SKM-1 treated with dmso at 0.1 percent for 144 hours (cell line): ENCODE measurements around the gene PHACTR1.
"Not testable (repeated sequence)": the region's sequence is repeated elsewhere in the genome, so short reads cannot be mapped to it uniquely, and the experiment has no call there.

Experiments used
- DNase-seq: peaks from one replicate; lab custom pipeline; 2025; ENCODE audit not compliant: unreplicated experiment; lab: John Stamatoyannopoulos, UW

Gene PHACTR1

DNA sequence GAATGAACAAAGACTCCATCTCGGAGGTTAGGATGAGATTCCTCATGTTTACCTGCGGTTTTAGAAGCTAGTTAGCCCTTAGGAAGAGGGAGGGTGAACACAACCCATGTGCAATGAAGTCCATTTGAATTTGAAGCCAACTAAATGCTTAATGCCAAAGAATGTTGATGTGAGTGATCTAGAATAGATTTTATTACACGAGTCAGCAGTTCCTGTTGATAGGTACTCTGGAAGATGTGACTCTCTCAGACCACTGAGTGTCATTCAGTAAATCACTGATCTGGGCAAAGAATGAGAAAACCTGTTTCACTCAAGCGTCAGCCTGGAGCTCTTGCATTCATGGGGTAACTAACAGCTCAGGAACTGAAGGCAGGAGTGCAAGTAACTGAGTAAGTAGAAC is 505.5 kb downstream of the PHACTR1 start:
- no peak for DNase-seq

GRCh38 chr6:13226071-13226470 is 509.5 kb downstream of the PHACTR1 start:
- no peak for DNase-seq

- no peak for DNase-seq
Observed at GRCh38 chr6:13228264-13229204, 512.0 kb downstream of the PHACTR1 start.

GRCh38 chr6:13229205-13230085 is 512.9 kb downstream of the PHACTR1 start:
- DNase-seq = no peak

DNA sequence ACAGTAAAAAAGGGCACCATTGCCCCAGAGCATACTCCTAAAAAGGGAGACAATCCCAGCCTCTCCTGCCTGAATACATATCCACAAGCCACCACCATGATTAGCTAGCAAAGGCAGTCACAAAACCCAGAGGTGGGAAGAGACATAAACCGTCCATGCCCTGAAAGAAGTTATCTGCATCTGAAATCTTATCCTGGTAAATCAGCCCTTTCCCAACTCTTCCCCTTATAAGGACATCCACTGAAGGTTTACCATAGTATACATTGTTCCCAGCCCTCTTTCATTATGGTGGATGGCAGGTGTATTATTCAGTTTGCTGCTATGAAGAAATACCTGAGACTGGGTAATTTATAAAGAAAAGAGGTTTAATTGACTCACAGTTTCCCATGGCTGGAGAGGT is 516.5 kb downstream of the PHACTR1 start:
- no peak for DNase-seq

GRCh38 chr6:13234130-13234529 is 517.6 kb downstream of the PHACTR1 start:
- DNase-seq = no peak

DNA sequence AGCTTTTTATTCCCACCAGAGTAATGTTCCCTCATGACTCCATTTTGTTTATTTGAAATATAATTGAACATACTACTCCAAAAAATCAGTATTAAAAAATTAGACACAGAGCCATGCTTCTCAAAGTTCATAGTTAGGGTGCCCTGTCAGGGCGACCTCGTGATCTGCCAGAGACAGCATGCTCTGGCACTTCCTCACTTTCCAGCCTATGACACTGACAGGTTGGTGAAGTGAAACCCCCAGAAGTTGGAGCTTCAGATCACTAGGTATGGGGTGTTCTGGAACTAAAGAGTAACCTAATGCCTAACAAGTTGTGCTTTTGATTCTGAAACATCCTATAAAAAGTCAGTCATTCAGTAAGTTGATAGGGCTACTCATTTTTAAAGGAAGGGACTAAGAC is 518.8 kb downstream of the PHACTR1 start:
- no peak for DNase-seq

GRCh38 chr6:13237318-13237717 is 520.8 kb downstream of the PHACTR1 start:
- DNase-seq = no peak

- DNase-seq = no peak
Observed at GRCh38 chr6:13238017-13238416, 521.5 kb downstream of the PHACTR1 start.

DNA sequence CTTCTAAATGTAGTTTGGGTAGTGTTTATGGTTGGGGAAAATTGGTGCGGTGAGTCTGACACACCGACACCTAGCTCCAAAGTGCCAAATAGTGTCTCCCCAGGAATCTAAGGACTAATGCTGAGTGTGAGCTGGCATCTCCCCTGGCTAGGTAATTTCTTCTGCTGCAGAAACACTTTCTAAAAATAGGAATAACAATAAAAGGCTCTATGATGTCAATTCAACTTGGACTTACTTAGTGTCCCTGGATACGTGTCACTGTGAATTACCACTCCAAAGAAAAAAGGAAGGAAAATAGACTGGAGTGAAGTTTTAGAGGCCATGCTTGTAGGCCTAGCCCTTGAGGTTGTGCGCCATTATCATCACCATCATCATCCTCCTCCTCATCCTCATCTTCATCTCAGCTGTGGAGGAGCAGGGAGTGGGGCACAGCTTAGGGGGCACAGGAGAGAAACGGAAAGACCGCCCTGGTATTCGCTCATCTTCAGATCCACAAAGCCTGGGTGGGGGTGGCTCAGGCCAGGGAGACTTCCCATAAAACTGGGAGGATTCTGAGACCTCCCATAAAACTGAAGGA is 522.2 kb downstream of the PHACTR1 start:
- no peak for DNase-seq

DNA sequence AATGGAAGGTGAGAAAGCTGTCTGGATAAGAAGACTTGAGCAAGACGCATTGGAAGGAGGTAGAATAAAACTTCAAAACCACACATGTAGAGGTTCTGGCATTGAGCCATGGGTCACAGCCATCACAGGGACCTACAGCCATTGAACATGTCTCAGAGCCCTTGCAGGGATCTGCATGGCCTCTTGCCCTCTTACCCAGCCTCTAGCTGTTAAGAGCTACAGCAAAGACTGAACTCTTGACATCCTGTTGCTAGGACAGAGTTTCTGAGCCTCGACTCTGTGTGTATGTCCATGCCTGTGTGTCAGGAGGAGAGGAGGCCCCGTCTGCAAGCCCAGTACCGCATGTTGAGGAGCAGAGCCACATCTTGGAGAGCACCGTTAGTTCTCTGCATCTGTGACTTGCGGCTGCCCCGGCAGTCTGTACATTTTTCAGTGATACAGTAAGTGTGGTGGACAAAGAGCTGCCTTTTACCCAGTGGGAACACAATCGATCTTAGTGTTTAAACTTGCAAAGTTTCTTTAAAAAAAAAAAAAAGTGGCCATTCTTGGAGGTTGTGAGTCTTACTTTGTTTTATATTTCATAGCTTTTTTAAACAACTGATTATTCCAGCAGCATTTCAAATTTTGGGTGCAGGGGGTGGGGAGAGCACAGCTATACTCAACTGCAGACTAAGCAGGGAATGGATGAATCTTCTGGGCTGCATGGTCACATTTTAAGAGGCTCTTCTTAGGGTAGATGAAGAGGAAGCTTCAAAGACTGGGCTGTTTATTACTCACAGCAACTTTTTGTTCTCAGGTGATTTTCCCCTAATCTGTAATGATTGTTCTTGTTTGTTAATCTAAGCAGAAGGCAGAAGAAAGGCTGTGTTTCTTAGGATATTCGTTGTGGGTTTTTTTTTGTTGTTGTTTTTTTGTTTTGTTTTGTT is 523.2 kb downstream of the PHACTR1 start:
- DNase-seq = no peak

- DNase-seq = no peak
Observed at GRCh38 chr6:13241364-13241763, 524.8 kb downstream of the PHACTR1 start.

GRCh38 chr6:13242178-13242577 is 525.6 kb downstream of the PHACTR1 start:
- DNase-seq = no peak

DNA sequence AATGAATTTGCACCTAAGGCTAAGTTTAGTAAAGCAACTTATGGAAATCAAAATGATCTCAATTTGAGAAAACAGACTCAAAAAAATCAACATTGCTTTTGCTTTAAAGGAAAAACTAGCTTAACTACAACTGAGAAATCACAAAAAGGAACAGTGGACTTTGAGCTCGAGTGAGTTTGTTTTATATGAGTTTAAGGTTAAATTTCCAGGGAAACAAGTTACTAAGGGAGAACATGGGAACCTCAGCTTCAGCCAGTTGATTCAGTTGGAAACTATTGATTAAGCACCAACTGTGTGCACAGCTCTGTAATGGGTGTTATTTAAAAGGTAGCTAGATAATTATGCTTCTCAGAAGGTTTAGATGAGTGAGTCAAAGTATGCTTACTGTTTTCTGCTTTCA is 526.0 kb downstream of the PHACTR1 start:
- no peak for DNase-seq

DNA sequence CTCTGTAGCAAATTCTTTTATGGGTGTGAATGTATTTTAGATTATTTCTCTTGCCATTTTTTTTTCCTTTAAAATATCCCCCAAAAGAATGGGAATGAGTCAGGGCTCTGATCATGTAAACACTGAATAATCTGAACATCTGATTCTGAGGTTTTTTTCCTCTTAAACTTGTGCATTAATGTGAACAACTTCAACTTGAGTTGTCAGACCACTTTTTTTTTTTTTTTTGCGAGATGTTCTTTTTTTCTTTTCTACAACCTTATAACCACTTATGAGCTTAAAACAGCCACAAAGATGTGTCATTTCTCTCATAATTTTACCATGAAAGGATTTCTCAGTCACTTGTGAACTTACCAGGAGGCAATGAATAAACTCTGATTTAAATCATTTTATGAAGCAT is 526.5 kb downstream of the PHACTR1 start:
- DNase-seq = no peak

GRCh38 chr6:13243745-13244144 is 527.2 kb downstream of the PHACTR1 start:
- DNase-seq = not testable (repeated sequence)

DNA sequence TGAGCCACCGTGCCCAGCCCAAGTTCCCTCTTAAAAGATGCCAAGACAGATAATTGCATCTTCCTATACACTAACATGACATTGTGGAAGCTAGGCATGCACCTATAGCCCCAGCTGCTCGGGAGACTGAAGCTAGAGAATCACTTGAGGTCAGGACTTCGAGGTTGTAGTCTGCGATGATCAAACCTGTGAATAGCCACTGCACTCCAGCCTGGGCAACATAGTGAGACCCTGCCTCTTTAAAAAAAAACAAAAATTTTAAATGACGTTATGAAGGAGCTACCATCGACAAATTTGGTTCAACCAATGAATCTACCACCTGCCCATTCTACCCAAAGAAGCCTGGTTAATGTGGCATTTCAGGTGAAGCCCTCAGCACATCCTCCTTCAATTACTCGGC is 531.1 kb downstream of the PHACTR1 start:
- no peak for DNase-seq

DNA sequence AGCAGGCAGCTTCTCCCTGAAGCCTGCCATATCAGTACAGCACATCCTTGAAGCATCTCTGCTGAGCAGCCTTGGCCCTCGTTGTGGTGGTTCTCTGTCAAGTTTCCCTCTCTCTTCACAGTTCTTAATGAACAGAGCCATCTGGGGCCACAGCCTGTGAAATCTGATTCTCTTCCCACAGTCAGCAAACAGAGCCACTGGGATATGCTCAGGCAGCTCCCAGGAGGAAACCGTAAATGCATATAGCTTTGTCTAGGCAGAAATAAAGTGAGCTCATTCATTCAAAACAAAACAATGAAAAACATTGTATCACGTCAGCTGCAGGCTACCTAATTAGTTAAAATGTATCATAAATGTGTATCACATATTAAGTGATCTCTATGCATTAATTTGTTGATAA is 531.5 kb downstream of the PHACTR1 start:
- no peak for DNase-seq

DNA sequence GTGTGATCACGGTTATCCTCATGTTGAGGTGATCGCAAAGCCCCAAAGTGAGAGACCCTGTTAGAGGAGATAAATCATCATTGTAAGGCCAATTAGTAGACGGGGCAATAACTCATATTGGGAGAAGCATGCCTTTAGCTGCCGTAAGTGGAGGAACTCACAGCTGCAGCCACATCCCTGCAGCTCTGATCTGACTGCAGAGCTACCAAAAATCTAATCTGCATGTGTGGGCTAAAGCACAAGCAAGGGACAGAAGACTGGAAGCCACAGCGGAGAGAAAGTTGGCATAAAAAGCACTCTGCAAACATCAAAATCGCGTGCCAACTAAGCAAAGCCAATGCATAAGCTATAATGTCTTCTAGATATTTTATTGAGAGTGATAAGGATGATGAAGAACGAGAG is 532.0 kb downstream of the PHACTR1 start:
- no peak for DNase-seq

DNA sequence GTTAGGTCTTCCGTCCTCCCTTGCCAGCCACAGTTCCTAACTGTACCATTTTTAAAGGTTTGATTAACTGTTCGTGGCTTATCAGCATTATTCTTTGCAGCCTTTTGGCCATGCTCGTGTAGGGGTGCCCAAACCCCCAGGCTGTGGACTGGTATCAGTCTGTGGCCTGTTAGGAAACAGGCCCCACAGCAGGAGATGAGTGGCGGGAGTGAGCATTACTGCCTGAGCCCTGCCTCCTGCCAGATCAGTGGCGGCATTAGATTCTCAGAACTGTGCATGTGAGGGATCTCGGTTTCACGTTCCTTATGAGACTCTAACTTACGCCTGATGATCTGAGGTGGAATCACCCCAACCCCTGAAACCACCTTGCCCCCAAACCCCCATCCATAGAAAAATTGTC is 532.4 kb downstream of the PHACTR1 start:
- no peak for DNase-seq

GRCh38 chr6:13249817-13250216 is 533.2 kb downstream of the PHACTR1 start:
- no peak for DNase-seq
